NB4 (cell line): Measurements from ENCODE around the gene NAXE.

Experiments
- DNase-seq: peaks from one replicate; pipeline ENCODE4 v3.0.0; 2010; ENCODE audit warnings: low read depth
- H3K4me3 ChIP-seq: one replicate; pipeline ENCODE4 v1.5.1; 2011; ENCODE audit warnings: mild to moderate bottlenecking, low read depth, low read length, moderate library complexity
- CTCF ChIP-seq: IDR thresholded peaks from one replicate; pipeline ENCODE4 v1.5.1; 2012; ENCODE audit warnings: low read depth, low read length
- MAX ChIP-seq: IDR thresholded peaks from 2 replicates; pipeline ENCODE4 v1.6.1; 2011; ENCODE audit warnings: low read depth, low read length
- MYC ChIP-seq: IDR thresholded peaks from 2 replicates; pipeline ENCODE4 v1.6.1; 2011; ENCODE audit warnings: low read depth, low read length
- POLR2A ChIP-seq: IDR thresholded peaks from 2 replicates; pipeline ENCODE4 v1.6.1; 2011; ENCODE audit warnings: mild to moderate bottlenecking; ENCODE audit not compliant: insufficient read length; ENCODE audit errors: extremely low read depth

The NAXE gene

GRCh38 chr1:156571919-156572662 is 19.5 kb upstream of the NAXE start, which contains the start of gene IQGAP3:
Gene IQGAP3, minus strand, starts transcription at chr1:156572565. Its CDS starts 36 bp downstream, at chr1:156572529.
- H3K4me3 ChIP-seq: peak within 1 kb of the TSS; percentile 73
- DNase-seq: peak; percentile 78
- peak; percentile 48; the same call in 1 of the 2 replicates for TF ChIP-seq MAX
- TF ChIP-seq CTCF: no peak
- TF ChIP-seq POLR2A: peak; percentile 19

- H3K4me3 ChIP-seq: peak overlapping the region; percentile 73
- TF ChIP-seq CTCF: no peak
- TF ChIP-seq POLR2A: no peak
- TF ChIP-seq MAX: no peak
- TF ChIP-seq MYC: no peak
- DNase-seq: no peak
Observed at GRCh38 chr1:156572663-156573018, 18.9 kb upstream of the NAXE start.

GRCh38 chr1:156574039-156574633 is 17.4 kb upstream of the NAXE start:
- no peak for DNase-seq
- H3K4me3 ChIP-seq: no peak overlapping the region
- TF ChIP-seq POLR2A (no peak), MYC (no peak), MAX (no peak), CTCF (no peak)

- no peak overlapping the region for H3K4me3 ChIP-seq
- no peak for DNase-seq
- TF ChIP-seq MYC (no peak), MAX (no peak), POLR2A (no peak), CTCF (no peak)
Observed at GRCh38 chr1:156577550-156577949, 14.0 kb upstream of the NAXE start.

GRCh38 chr1:156578055-156578454 is 13.5 kb upstream of the NAXE start:
- H3K4me3 ChIP-seq: no peak overlapping the region
- TF ChIP-seq CTCF (no peak), MAX (no peak), MYC (no peak), POLR2A (no peak)
- no peak for DNase-seq
